GM19025 (cell line): Measurements from ENCODE around the gene BICD2.
"Not testable (repeated sequence)": the region's sequence is repeated elsewhere in the genome, so short reads cannot be mapped to it uniquely, and the experiment has no call there.

Experiments used
- ATAC-seq: cut with Tn5 transposase; IDR thresholded peaks from one replicate; pipeline ENCODE4 v1.9.1; 2021; ENCODE audit warnings: mild to moderate bottlenecking, low read depth, moderate library complexity; ENCODE audit not compliant: unreplicated experiment

BICD2 gene

DNA sequence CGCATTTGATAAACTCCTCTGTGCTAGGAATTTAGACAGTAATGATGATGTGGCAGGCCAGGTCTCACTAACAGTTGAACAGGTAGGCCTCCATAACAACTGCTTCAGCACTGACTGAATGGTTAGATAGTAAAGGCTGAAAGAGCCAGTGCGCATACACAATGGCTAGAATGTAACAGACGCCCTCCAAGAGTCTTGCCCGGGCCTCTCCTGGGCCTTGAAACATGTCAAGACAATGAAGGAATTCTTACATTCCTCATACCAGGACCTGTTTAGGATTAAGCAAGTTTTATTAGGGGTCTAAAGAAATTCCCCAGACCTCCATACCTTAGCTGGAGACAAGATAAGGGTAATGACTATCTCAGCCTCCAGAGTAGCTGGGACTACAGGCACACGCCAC is 6.7 kb upstream of the BICD2 start:
- ATAC-seq, result no peak

DNA sequence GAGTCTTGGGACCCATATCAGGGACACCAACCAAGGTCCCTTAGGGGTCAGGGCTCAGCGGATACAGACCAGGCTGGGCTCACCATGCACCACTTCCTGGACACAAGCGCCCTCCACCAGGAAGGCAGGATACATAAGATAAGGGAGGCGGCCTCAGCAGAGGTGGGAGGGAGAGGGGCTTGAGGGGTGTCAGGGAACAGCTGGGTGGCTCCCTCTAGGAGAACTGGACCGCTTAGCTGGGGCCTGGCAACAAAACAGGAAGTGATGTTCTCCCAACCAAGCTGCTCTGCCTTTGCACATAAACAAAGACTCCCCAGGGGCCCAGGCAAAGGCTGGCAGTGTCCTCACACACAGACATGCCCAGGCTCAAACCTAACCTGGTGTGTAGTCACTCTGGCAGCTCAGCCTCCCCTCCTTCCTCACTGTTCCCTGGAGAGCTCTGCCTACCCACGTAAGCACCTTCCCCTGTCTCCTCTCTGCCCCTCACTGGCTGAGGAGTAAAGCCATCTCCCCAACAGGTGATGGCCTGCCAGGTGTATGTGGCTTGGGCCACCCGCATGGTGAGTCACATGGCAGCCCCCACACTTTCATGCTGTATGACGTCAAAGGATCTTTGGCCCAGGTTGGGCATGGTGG is 5.8 kb upstream of the BICD2 start:
- ATAC-seq, result no peak

DNA sequence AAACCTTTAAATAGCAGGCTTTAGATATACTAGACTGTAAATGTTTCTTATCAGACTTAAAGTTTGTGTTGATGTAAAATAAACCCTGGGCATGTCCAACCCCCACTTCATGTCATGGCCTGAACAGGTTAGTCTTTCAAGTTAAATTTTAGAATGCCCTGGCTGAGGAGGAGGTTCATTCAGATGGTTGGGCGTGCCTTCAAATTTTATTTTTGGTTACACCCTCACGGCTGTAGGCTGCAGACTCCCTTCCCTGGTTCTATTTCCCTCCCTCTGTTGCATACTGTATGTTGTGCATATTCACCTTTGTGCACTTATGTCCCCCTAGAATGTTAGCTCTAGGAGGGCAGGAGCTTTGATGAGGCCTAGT is 5.3 kb upstream of the BICD2 start:
- no peak for ATAC-seq

DNA sequence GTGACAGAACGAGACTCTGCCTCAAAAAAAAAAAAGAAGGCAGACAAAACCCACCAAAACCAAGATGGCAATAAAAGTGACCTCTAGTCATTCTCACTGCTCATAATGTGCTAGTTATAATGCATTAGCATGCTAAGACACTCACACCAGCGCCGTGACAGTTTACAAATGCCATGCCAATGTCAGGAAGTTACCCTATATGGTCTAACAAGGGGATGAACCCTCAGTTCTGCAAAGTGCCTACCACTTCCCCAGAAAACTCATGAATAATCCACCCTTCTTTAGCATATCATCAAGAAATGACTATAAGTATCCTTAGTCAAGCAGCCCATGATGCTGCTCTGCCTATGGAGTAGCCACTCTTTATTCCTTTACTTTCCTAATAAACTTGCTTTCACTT is 4.7 kb upstream of the BICD2 start:
- ATAC-seq, result no peak

DNA sequence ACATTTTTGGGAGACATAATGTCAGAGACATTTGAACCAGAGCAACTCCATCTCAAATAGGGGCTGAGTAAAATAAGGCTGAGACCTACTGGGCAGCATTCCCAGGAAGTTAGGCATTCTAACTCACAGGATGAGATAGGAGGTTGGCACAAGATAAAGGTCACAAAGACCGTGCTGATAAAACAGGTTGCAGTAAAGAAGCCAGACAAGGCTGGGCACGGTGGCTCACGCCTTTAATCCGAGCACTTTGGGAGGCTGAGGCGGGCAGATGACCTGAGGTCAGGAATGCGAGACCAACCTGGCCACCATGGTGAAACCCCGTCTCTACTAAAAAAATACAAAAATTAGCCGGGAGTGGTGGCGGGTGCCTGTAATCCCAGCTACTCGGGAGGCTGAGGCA is 4.2 kb upstream of the BICD2 start:
- not testable (repeated sequence) for ATAC-seq

DNA sequence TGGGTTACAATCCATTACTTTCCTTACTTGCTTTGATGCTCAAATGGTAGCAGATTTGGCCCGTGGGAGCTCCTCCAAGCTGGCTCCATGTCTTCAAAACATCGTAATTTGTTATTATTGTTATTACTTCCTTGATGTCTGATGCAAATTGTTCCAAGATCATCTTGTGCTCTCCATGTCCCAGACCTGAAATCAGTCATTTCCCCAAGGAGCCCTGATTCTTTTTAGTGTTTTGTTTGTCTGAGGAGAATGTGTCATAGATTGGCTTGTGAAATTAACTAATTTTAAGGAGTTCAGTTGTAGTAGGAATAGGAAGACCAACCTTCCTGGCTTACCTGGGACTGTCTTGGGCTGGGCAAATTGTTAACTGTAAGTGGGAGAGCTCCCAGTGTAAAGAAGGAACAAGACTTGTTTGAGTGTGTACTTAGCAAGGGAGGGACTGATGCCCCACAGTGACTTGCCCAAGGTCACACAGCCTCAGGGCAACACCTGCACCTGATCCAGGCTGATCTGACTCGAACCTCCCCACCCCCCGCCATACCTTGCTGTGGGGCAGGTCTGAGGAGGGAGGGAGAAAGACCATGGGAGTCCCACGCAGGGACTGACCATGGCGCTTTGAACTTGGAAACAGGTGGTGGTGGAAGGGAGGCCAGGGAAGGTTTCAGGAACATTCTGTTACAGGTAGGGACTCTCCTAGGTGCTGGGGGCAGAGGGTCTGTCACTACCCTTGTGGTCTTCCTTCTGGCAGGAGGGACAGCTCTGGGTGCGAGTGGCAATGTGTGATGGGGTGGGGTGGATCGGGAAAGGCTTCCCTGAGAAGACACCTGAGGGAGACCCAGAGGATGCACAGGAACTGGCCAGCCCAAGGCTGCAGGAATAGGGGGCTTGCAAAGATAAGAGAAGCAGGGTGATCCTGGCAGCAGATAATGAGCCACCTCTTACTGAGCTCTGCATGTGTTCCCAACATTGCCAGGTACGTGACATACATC is 2.7 kb upstream of the BICD2 start:
- no peak for ATAC-seq

DNA sequence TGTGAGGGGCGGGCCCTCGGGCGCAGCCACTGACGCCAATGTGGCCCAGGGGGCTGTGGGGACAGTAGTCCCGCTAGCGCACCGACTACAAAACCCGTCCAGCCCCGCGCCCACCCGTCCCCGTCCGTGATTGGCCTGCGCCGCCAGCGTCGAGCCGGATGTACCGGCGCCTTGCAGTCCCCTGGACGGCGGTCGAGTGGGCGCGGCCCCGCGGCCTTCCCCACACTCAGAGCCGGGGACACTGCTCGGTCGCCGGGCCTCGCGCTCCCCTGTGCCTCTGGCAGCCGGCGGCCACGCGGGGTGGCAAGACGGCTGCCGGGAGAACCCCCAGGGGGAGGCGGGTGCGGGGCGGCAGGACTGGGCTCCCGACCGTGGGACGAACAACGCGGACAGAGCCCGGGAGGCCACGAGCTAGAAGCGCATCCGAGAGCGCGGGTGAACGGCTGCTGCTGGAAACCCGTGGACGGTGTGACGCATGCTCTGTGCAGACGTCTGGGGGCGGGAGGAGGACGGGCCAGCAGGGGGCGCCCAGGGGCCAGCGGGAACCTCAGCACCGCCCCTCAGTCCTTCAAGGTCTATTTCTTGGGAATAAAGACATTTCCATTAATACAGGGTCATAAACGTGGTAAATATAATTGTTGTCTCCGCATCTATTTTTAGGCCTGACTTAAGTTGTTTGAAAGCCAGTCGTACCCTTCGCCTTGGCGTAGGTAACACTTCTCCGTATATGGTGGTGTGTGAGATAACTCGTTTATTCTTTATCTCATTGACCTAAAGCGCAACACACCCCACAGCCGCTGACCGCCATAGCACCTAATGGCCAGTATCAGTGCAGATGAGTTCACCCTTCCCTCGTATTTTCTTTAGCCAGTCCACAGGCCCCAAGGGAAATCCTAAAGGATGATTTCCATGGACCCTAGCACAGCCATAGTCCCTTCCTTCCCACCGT is 629 bp upstream of the BICD2 start:
- peak; percentile 93 for ATAC-seq

DNA sequence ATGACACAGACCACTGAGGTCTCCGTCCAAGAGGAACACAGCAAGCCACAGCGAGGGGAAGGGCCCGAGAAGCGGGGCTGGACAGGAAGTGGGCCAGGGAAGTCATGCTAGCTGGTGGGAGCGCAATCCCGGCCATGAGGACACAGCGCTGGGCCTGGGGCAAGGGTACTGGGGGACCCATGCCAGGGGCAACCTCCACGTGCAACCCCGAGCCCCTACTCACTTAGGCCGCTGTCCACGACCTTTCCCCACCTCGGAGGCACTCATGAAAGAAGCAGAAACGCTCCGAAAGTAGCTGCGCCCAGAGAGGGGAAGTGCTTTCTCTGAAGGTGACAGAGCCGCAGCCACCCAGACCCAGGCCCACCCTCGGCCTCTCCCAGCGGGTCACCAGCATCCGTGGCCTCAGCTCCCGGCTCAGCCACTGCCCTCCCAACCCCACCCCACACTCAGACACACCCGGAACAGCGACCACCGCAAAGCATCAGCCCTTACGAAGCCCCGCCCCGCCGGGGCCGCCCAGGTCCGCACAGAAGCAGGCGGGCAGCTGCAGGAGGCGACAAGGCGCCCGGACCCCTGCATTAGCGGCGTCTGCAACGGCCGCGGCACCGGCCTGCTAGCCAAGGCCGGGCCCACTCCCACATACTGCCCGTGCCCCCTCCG is 782 bp downstream of the BICD2 start:
- ATAC-seq, result no peak

DNA sequence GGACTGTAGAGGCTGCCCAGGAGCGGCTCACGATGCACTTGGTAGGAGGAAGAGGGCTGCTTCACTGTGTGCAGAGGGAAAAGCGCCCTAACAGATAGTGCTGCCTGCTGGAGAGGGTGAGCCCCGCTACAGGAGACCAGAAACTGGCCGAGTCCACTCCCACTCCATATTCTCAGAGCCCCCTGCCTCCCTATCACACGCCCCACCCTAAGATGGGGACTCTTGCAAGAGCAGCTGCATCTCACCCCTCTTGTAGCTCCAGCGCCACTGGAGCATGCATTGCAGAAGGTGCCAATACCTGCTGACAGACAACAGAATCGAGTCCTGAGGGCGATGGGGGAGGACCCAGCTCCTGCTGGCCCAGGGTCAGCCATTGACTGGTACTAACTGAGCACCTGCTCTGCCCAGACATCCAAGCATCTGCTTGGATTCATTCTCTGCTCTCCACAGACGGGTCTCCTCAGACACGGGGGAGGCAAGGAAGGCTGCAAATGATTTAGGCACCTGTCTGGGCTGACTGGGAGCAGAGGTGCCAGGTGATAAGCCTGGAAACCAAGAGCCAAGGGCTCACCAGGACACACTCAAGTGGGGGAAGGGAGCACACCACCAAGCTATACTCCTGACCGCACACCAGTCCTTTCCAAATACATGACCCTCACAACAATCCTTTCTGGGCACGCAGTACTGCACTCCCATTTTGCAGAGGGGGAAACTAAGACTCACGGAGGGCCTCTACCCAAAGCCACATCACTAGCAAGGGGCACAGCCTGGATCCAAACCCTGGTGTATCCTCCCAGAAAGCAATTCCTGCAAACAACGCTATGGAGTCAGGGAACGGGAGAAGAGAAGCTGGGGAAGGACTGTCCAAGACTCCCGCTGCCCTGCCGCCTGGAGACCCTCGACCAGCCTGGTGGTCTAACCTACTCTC is 1.6 kb downstream of the BICD2 start:
- no peak for ATAC-seq

DNA sequence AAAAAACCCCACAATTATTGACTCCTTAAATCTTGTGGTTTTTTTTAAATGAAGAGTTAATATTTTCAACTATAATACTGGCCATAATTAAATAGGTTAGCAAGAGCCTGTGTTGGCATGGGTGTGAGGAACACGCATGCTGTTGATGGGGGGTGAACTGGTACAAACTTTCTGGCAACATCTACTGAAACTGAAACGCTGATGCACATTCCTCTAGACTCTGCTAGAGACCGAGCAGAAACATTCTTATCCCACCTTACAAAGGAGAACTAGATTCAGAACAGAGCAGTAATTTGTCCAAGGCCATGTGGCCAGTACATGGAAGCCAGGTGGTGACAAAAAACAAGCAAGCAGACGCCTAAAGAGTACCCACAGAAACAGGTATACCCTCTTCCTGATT is 2.4 kb downstream of the BICD2 start:
- ATAC-seq, result no peak

DNA sequence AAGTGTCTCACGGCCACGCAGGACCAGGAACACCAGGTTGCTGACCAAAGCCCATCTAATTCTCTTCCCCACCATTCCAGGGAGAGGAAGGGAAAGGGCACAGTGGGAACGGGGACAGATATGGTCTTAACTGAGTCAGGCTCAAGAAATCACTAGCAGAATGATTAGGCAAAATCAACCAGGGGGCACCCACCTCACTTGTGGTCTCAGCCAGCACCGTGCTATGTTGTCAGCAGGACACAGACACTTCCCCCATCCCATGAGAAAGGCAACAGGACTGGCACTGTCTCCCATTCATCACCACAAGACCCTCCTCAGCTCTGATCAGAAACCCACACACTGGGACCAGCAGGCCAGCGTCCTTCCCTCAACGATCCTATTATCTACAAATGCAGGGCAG is 2.9 kb downstream of the BICD2 start:
- ATAC-seq, result no peak

DNA sequence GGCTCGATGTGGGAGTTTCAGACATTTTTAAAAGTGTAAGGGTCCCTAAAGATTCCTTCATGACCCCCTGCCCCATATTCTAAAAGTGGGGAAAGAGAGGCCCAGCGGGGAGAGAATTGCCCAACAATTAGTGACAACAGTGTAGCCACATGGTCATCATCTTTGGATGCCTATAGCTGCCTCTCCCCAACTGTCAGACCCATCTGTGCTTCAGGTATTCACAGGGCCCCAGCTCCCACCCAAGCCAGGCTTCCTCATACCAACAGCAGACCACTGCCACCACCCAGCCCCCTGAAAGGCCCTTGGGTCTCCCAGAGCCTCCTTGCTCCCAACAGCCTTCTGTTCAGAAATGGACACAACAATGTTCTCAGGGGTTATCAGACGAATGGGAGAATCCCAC is 4.1 kb downstream of the BICD2 start:
- ATAC-seq, result no peak

DNA sequence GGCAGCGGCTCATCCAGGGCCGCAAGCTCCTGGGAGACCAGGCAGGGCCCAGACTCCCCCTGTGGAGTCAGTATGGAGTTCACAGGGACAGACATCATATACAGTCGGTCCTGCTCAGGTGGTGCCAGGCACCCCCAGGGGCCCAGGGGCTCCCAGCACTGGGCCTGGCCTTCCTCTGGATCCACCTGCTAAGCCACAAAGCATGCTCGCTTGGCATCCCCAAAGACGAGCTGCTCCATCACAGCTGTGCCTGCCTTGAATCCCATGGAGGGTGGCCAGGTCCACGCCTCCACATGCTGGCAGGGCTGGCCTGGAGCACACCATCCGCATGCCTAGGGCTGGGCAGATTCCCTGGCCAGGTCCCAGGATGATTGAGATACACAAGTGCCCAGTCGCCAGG is 4.6 kb downstream of the BICD2 start:
- no peak for ATAC-seq

DNA sequence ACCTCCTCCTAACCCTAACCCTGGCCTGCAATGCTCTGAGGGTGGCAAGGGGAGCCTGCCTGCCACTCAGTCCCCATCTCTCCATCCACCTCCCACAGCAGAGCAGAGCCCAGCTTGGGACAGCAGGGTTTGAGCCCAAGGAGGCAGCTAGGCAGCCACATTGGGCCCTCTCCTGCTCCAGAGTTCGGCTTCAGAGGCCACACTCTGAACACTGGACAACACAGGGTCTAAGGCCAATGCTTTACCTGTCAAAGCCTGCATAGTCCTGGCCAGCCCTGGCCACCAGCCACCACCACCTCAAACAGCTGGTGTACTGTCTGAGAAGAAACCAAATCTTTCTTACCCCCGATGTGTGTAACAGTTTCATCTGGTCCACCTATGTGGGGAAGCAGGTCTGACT is 5.2 kb downstream of the BICD2 start:
- ATAC-seq, result no peak

DNA sequence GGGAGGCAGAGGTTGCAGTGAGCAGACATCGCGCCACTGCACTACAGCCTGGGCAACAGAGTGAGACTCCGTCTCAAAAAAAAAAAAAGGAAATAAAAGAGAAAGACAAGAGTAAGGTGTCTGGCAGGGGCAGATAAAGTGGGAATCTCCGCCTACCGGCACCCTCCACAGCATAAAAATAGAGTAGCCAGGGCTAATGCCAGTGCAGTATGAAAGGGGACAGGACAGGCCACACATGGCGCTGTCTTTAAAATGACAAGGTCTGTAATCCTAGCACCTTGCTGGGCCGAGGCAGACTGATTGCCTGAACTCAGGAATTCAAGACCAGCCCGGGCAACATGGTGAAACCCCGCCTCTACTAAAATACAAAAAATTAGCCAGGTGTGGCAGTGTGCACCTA is 7.8 kb downstream of the BICD2 start:
- ATAC-seq, result no peak

DNA sequence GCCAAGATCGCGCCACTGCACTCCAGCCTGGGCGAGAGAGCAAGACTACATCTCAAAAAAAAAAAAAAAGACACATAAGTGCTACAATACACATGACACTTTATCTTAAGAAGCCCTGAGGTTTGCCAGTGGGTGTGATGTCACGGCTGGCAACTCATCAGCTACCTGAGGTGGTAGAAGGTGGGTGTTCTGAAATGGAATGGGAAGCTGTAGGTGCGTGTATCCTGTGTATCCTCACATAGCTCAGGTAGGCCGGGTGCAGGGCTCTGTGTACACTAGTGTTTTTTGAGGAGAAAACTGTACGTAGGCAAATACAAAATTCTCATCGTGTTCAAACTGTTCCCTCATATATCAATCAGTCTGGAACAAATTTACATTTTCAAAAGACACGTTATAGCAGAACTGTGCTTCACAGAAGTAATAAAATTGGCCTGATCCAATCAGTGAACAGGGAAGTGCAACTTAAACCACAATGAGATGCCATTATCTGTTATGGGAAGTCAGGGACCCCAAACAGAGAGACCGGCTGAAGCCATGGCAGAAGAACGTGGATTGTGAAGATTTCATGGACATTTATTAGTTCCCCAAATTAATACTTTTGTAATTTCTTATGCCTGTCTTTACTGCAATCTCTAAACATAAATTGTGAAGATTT is 10.4 kb downstream of the BICD2 start:
- ATAC-seq, result no peak

DNA sequence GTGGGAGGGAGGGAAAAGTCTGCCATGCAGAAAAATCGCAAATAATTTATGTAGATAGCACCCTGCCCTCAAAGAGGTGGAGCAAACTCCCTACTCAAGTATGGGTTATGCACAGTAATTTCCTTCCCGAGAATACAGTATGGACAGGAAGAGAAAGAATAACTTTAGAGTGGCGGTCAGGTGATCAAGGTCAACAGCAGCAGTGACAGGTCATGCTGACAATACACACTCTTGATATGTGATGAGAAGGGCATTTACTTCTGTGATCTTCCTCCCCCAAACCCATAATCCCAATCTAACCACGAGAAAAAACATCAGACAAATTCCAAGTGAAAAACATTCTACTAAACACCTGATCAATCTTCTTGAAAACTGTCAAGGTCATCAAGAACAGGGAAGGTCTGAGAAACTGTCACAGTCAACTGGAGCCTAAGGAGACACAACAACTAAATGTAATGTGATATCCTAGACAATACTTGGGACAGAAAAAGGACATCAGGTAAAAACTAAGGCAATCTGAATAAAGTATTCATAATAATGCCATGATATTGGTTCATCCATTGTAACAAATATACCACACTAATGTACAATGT is 11.7 kb downstream of the BICD2 start:
- no peak for ATAC-seq

DNA sequence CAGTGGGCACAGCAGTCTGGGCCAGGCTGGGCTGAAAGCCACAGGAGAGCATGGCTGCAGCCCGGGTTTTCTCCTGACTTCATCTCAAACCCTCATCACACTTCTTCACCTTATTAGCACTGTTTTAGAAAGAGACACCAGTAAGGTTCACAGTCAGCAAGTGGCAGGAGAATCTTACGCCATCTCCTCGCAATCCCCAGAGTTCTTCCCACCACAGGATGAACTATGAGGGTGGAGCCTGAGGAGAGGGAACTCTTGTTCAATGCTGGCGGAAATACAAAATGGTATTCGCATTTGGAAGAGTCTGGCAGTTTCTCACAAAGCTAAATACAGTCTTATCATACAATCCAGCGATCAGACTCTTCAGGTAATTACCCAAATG is 14.7 kb downstream of the BICD2 start:
- no peak for ATAC-seq
